ENCODE measurements around the gene TCAIM.

TCAIM gene, protein sequence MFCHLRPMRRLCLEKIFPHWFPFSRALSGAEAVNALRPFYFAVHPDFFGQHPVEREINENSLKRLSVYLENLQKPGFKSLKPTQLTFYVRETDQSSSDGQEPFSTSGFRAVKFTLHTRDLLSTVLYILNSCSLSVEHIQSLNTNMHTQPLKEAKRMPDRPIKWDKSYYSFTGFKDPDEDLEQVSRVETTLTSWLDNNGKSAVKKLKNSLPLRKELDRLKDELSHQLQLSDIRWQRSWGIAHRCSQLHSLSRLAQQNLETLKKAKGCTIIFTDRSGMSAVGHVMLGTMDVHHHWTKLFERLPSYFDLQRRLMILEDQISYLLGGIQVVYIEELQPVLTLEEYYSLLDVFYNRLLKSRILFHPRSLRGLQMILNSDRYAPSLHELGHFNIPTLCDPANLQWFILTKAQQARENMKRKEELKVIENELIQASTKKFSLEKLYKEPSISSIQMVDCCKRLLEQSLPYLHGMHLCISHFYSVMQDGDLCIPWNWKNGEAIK

DNA sequence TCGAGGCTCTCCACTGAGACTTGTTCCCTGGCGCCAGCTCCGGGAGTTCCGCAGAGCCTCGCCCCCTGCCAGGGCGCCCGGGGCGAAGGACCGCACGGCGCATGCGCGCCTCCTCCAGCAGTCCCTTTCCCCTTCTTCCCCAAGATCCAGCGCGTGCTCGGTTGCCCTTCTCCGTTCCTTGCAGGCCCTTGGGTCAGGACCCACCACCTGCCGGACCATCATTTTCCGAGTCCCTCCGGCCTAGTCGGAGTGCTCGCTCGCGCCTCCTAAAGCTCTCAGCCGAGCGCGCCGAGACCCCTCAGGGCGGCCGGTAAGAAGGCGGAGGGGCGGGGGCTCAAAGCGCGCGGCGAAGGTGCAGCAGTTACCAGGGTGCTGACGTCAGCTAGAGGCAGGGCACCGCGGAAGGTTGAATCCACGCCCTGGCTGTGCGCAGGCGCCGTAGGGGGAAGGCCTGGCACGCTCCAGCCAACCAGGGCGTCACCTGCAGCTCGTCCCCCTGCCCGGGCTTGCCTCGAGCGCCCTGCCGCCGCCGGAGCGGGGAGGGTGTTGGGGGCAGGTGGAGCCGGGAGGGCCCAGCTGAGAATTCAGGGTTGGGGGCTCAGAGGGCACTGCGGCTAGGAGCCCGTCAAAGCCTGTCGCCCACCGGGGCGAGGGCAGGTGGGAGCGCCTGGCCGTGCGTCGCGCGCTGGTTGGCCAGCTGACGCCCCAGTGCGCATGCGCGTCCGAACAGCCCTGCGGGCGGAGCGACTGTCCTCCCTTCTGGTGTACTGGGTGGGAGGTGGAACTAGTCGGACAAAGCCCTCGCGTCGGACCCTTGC is at the start of gene TCAIM:
TCAIM (plus strand) TSS at position 757 of the 818 bp plus-strand sequence. CDS start 16,017 bp downstream, outside the sequence.
- DNase-seq: peak; percentile 88

DNA sequence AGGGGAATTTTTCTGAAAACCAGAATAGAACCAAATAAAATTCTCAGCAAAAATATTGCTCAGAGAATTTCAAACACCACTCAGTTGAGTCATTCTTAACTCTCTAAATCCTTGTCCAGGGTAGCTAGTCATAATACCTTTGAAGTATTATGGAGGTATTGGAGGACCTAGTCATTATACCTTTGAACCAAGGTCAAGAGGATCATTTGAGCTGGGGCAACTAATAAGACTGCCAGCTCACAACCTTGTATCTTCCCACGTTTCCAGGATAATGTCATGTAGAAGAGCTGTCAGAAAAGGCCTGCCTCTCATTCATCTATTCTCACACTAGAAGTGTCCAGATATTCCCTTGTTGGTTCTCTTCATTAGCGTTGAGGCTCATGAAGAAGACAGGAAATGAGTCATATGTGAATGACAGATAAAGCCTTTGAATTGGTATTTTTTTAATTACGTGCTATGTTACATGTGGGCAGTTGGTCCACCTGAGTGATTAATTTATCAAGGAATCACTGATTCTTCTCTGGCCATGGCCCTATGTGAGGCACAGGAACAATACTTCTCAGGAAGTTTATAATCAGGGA is 48.6 kb upstream of the TCAIM start:
- no peak for DNase-seq

DNA sequence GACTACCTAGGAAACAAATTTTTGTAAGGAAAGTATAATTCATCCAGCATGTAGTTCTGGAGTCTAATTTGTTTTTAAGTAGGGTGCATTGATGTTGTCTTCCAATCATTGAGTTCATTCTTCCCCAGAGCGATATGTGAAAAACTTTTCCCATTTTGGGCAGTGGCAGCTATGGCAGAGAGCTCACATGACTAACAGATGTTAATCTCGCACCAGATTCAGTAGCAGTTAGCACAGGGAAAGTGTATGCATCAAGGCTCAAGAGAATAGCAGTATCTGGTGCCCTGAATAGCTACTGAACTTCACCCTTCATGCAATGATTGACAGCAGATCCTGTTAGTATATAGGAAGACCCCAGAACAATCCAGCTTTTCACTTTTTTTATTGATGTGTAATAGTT is 46.3 kb upstream of the TCAIM start:
- DNase-seq: no peak

DNA sequence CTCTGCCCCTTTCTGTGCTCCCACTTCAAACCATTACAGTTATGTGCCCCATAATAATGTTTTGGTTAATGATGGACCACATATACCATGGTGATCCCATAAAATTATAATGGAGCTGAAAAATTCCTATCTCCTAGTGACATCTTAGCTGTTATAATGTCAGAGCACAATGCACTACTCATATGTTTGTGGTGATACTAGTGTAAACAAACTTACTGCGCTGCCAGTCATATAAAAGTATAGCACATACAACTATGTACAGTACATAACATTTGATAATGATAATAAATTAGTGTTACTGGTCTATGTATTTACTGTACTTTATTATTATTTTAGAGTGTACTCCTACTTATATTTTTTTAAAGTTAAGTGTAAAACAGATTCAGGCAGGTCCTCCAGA is 45.6 kb upstream of the TCAIM start:
- DNase-seq: no peak

DNA sequence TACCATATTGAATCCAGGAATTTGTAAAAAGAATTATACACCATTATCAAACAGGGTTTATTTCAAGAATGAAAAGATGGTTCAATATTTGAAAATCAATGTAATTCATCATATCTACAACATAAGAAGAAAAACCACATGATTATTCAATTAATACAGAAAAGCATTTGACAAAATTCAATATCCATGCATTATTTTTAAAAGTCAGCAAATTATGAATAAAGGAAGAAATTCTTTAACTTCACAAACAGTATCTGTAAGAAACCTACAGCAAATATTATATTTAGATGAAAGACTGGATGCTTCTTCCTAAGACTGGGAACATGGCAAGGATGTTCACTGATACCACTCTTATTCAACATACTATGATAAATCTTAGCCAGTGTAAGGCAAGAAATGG is 41.3 kb upstream of the TCAIM start:
- no peak for DNase-seq

DNA sequence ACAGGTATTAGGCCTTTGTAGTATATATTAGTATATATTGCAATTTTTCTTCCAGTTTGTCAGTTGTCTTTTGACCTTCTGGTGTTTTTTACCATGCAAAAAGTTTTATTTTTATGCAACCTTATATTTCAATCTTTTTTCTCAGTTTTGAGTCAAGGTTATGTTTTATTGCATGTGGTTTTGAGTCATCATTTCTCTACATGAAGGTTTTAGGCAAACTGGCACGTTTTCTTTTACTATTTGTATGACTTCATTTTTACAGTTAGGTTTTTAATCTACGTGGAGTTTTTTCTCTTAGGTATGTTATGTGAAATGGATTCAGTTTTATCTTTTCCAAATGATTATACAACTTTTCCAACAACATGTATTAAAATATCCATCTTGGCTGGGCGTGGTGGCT is 36.8 kb upstream of the TCAIM start:
- no peak for DNase-seq

DNA sequence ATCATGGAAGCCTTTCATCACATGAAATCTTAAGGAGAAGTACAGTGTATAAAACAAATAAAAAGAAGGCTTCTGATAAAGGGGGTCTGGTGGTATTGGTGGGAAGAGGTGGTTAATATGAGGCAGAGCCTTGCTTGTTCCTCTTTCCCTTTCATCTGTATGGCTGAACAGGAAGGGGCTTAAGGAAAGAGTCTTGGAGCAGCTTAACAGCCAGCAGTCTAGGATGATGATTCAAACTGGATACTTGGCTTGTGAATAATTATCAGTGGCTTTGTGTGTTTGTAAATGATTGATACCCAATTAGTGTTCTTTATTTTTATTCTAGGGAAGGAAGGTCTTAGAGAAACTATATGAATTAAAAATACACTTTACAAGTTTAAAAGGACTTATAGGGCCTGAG is 29.1 kb upstream of the TCAIM start:
- no peak for DNase-seq

DNA sequence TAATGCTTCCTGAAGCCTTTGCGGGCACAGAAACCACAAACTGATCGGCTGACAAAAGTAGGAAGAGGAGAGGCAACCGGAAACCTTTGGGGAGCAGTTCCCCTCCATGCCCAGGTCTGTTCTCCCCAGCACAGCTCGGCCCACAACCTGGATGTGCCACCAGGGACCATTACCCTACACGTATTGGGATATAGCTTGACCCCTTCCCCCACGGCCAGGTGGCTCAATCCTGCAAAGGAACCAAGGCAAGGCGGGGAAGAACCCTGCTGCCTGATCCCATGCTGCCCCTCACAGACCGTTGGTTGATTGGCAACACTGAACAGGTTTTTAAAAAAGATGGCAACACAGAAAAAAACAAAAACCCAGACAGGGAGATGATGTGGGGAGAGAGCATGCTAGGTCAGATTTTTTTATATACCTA is 19.7 kb upstream of the TCAIM start:
- DNase-seq: no peak

DNA sequence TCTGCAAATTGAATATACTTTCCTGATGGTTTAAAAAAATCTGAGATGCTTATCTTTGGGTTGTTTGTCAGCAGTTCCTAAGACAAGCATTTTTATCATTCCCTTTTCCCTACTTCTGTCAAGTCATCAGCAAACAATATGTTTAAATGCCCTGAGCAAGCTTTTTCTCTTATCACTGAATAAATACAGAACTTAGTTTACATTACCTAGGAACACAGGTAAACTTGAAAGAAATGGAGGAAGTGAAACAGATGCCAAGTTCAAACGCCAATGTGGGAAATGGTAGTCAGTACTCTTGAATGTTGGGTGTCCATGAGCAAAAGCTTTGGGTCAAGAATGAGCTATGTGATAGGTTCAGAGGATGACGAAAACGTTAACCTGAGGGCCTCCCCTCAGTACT is 17.2 kb upstream of the TCAIM start:
- no peak for DNase-seq

DNA sequence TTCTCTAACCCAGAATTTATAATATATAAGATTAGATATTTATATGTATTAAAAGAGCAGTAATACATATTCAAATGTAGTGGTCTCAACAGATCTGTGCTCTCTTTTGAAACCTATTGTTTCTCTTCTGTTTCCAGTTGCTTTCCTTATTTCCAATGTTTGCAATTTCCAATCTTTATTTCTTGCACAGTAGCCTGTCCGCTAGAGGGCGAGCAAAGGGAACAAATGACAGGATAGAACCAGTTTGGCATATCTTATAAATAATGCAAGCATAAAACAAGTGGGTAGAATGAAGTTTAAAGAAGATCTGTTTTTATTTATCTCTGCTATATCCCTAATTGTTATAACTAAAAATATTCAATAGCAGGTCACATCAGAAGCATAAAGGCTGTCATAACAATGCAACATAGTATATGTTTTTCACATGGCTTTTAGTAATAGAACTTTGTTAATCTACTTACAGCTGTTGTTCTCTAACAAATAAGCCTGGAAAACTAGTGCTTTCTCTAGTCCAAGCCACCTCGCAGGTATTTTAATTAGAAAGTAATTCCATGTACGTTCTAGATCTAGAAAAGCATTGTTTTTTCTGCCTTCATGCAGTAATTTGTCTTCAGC is 15.1 kb upstream of the TCAIM start:
- peak; percentile 19 for DNase-seq

DNA sequence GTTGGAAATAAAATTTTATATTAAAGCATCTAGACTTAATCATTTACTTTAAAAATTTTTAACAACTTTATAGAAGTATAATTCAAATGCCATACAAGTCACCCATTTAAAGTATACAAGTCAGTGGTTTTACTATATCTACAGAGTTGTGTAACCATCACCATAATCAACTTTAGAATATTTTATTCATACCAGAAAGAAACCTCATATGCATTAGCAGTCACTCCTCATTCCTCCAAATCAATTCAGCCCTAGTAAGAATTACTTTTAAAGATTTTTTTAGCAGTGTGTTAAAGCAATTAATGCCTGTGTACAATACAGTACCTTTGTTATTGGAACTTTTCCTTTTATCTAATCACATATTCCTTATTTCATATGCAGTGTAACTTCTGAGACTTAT is 14.0 kb upstream of the TCAIM start:
- DNase-seq: no peak

DNA sequence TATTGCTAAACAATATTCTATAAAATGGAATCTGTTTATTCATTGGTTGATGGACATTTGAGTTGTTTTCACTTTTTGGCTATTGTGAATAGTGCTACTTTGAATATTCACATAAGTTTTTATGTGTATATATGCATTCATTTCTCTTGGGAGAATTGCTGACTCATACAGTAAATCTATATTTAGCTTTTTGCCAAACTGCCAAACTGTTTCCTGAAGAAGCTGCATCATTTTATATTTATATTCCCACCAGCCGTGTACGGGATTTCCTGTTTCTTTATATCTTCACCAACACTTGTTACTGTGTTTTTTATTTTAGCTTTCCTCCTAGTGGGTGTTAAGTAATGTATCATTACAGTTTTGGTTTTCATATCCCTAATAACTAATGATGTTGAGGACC is 12.5 kb upstream of the TCAIM start:
- DNase-seq: no peak

DNA sequence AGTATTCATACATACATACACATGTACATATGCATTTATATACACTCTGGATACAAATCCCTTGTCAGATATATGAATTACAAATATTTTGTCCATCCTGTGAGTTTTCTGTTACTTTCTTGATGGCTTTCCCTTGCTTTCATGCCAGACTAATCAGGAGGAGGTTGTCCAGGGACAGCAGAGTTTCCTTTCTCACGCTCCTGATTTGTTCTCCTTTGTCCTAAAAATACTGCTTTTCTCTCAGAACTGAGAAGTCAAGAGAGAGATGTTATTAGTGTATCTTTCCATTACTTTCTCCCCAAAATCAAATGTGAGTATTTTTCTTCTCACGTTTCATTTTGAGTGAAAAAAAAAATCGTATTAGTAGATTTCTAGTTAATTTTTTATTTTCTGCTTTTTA is 12.1 kb upstream of the TCAIM start:
- DNase-seq: no peak

DNA sequence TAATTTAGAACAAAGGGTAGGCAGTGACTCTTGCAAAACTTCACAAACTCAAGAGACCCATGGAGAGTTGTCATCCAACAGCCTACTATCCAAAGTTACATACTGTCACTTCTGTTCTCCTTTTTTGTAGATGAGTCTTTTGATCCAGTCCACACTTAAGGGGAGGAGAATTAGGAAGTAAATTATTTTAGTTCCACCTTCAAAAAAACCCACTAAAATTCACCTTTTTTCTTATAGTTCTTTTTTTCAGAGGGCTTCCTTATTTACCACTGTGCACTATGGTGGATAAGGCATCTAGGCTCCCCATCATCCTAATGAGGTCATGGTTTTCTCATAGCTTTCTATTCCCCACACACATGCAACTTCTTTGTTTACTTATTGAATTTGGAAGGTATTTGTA is 8.6 kb upstream of the TCAIM start:
- no peak for DNase-seq

DNA sequence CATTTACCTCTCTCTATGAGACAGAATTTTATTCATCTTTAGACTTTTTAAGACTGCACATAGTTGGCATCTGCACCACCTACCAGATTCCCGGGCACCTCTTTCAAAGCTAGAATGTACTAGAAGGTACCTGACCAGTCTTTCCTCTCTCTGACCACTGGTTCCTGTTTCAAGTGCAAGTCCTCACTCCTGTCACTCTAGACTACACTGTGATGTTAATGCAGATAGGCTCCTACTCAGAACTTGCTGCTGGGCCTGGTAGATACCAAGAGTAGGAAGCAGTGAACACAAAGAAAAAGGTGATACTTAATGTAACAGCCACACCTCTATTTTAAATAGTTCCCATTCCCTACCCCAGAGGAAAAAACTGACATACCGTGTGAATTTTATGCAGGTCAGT is 8.1 kb upstream of the TCAIM start:
- DNase-seq: no peak

DNA sequence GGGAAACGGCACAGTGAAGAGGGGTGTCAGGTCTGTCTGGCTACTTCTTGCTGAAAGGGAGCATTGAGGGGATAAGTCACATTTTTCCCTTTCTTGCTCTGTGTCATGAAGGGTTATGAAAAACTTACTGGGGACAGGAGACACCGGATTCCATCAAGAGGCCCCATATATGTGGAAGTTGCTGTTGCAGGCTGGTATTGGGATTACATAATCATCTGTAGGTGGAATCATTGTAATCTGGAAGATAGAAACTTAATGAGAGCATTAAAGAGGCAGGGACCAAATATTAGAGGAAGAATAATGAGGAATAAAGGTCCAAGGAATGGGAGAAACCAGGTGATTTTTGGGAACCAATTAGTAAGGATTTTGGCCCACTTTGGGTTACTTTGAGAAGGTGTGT is 4.2 kb upstream of the TCAIM start:
- DNase-seq: no peak

DNA sequence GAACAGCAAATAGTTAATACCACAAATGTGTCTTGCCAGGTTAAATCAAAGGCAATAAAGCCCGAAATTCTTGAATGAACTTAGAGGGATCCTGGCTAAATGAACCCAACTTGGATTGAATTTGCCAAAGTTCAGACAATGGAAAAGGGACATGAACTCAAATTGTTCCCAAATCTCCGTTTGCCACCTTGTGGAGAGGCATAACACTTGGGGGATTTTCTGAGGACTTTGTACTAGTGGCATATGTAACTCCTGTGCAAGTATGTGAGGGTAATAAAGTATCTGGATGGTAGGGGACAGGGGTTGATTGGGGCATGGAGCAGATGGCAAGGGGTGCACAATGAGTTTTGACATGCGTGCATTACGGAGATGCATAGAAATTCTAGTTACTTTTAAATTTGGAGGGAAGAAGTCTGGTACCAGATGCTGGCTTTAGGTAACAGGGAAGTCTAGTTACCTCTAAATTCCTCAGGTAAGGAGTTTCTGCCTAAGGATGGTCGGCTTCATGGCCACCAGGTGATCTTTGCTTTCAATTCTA is 1.2 kb upstream of the TCAIM start:
- no peak for DNase-seq

DNA sequence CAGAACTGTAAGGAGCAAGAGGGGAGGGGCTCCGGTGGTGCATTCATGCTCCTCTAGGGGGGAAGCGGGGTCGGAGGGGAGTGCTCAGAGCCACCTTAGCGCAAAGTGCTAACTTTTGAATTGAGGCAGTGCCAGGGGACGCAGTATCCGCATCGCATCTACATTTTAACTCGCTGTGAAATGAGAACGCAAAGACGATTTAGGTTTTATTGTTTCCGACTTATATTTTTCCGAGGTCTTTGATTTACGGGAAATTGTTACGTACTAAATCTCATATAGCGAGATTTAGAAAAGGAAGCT is 212 bp downstream of the TCAIM start:
- DNase-seq: no peak

DNA sequence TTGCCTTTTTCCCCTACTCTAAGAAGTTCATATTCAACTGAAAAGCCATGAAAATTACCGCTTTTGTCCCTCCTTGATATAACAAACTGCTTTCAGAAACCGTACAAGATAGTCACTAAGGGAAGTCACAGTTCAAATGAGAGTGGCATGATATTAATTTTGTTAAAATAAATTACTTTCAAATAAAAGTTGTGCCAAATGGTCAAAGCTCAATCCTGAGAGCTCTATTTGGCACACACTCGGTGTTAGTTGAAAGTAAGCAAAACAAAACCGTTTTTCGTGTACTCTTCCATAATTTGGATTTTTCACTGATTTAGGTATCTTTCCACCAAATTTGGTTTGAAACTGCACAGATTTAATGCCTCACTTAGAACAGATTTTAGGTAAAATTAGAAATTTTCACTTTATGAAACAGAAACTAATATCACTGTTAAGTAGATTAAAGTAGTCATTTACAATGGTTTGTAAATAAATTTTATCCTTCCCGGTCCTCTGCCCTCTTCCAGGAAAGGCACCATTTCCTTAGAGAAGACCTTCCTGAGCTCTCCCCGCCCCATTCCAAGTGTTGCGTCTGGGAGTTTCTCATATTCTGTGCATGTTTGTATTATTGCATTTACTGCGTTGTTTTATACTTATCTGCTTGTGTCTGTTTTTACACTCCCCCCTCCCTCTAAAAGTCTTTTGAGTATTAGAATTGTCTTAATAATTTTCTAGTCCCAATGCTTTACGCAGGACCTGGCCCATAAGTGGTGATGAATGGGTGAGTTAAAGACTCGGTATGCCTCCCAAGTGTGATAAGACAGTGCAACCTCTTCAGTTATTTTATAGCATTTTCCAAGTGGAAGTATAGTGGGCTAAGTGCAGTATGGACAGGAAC is 853 bp downstream of the TCAIM start:
- no peak for DNase-seq

DNA sequence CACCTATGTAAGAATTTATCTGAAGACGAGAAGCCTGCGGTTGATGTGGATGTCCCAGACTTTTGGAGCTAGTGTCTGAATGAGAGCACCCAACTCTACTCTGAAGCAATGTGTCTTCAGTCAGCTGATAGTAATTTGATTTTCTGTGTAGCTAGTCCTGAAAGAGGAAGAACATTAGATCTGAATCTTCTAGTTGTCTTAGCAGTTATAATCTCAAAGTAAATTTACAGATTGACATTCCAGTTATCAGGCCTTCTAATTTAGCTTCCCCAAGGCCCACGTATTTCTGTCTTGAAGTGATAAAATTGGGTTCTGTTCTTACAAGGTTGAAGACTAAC is 1.5 kb downstream of the TCAIM start:
- no peak for DNase-seq

DNA sequence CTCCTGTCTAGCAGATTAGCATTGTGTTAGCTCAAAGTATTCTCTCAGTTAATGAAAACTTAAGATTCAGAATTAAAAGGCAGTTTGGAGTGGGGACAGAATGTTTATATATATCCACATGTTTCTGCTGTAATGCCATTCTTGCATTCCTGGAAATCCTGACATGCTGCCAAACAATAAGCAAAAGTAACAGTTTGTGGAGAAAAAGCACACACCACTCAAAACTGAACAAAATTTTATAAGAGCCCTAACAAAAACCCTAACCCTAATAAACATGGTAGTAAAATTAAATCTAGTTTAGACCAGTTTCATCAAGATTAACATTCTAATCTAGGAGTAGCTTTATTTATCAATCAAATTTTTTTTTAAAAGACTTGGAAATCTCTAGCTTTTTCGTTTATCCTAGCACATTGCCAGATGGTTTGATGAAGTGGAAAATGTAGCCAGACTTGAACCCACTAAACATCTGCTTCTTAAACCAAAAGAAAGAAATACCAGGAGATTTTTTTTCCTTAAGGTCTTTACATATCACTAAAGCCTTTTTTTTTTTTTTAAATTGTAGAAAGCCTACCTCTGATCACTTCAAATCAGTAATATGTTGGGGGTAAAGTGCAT is 3.7 kb downstream of the TCAIM start:
- DNase-seq: peak; percentile 18

DNA sequence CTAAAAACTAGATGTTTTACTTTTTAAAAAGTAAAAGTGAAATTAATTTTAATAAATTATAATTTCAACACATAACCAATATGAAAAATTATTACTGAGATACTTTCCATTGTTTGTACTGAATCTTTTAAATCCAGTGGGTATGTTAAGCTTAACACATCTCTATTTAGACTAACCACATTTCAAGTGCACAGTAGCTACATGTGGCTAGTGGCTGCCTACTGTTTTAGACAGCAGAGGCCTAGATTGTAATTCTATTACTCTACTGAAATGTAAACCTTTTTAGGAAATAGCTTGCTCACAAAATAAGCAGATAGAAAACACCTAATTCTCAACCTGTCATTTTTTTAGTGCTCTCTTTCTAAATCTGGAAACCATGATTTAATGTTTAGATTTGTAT is 4.9 kb downstream of the TCAIM start:
- DNase-seq: no peak
